Tibial artery (tissue), 4 donors: ENCODE data around the gene GPRIN1.
"Not testable (repeated sequence)": the region's sequence is repeated elsewhere in the genome, so short reads cannot be mapped to it uniquely, and the experiment has no call there.

Experiments used
- DNase-seq, 2 donors: peaks; one replicate each; pipeline ENCODE4 v3.0.0-alpha.2; 2019
- H3K27ac ChIP-seq, 2 donors: fragments of 200-600 bp; sonication (generic) in 1 of 2; 1 replicate in 1 of 2; 2 replicates in 1 of 2; pipeline ENCODE4 v1.5.1; 2018 to 2019; ENCODE audit warnings: mild to moderate bottlenecking in 1 of 2
- H3K27me3 ChIP-seq, 2 donors: fragments of 200-600 bp; sonication (generic) in 1 of 2; one replicate each; pipeline versions ENCODE4 v1.5.1 to v1.6.0; 2016 to 2019
- H3K36me3 ChIP-seq, 3 donors: fragments of 200-600 bp; sonication (generic) in 2 of 3; one replicate each; pipeline ENCODE4 v1.5.1; 2016 to 2019; ENCODE audit warnings: mild to moderate bottlenecking in 2 of 3
- H3K4me1 ChIP-seq, 4 donors: fragments of 200-600 bp; sonication (generic) in 2 of 4; 1 replicate in 3 of 4; 2 replicates in 1 of 4; pipeline ENCODE4 v1.5.1; 2016 to 2019
- H3K4me3 ChIP-seq, 2 donors: fragments of 200-600 bp; sonication (generic) in 1 of 2; 1 replicate in 1 of 2; 2 replicates in 1 of 2; pipeline ENCODE4 v1.5.1; 2018 to 2019; ENCODE audit warnings: mild to moderate bottlenecking in 2 of 2
- H3K9me3 ChIP-seq, 3 donors: fragments of 200-600 bp; sonication (generic) in 1 of 3; one replicate each; pipeline ENCODE4 v1.5.1; 2016 to 2019
- CTCF ChIP-seq, 2 experiments: fragments of 200-600 bp in 1 of 2; fragments of 450-650 bp in 1 of 2; IDR thresholded peaks; one replicate each; pipeline ENCODE4 v1.5.1; 2017 to 2019; ENCODE audit warnings: antibody characterized with exemption in 2 of 2, mild to moderate bottlenecking in 1 of 2, moderate library complexity in 1 of 2
- intact Hi-C: fragments of 100-400 bp; cut with DNase I; formaldehyde crosslinking; loops from one replicate; pipeline ENCODE4 v1.15.0; 2023; ENCODE audit warnings: low total_unique reads

The GPRIN1 gene

GRCh38 chr5:176596069-176596644, 13.8 kb downstream of the GPRIN1 start:
- intact Hi-C loops, result no loop called here
- Histone ChIP-seq H3K4me3 (no peak overlapping the region), H3K27ac (no peak overlapping the region), H3K36me3 (no peaks in the 10 kb centered on the region), H3K9me3 (no peaks in the 10 kb centered on the region), H3K27me3 (peaks cover 0 to 71% of the 10 kb centered on the region in 2 donors), H3K4me1 (peaks cover 0 to 11% (median 3%) of the 10 kb centered on the region in 4 donors)
- TF ChIP-seq CTCF (IDR thresholded peaks at IDR 0.05), result no peak
- no peak for DNase-seq

- no peak for DNase-seq
- intact Hi-C loops, result no loop called here
- no peak for TF ChIP-seq CTCF (IDR thresholded peaks at IDR 0.05)
- H3K9me3 ChIP-seq, result no peaks in the 10 kb centered on the region
- no peaks in the 10 kb centered on the region for H3K36me3 ChIP-seq
- H3K4me1 ChIP-seq, result peaks cover 0 to 11% (median 3%) of the 10 kb centered on the region in 4 donors
- H3K4me3 ChIP-seq, result no peak overlapping the region
- peaks cover 0 to 70% of the 10 kb centered on the region in 2 donors for H3K27me3 ChIP-seq
- H3K27ac ChIP-seq, result no peak overlapping the region
These were observed 14.5 kb downstream of the GPRIN1 start for GRCh38 chr5:176595386-176595943.

GRCh38 chr5:176594554-176594953, 15.4 kb downstream of the GPRIN1 start:
- Histone ChIP-seq H3K27ac (no peak overlapping the region), H3K4me1 (peaks cover 0 to 11% (median 3%) of the 10 kb centered on the region in 4 donors), H3K36me3 (no peaks in the 10 kb centered on the region), H3K27me3 (peaks cover 0 to 65% of the 10 kb centered on the region in 2 donors), H3K4me3 (no peak overlapping the region), H3K9me3 (no peaks in the 10 kb centered on the region)
- no peak for TF ChIP-seq CTCF (IDR thresholded peaks at IDR 0.05)
- intact Hi-C loops, result no loop called here
- no peak for DNase-seq

GRCh38 chr5:176593273-176593869, 16.6 kb downstream of the GPRIN1 start:
- H3K27ac ChIP-seq, result no peak overlapping the region
- H3K9me3 ChIP-seq, result no peaks in the 10 kb centered on the region
- H3K4me1 ChIP-seq, result peaks cover 0 to 11% (median 3%) of the 10 kb centered on the region in 4 donors
- no peaks in the 10 kb centered on the region for H3K36me3 ChIP-seq
- TF ChIP-seq CTCF (IDR thresholded peaks at IDR 0.05), result no peak
- DNase-seq, result no peak
- H3K27me3 ChIP-seq, result peaks cover 0 to 58% of the 10 kb centered on the region in 2 donors
- H3K4me3 ChIP-seq, result no peak overlapping the region
- intact Hi-C loops, result no loop called here

GRCh38 chr5:176592573-176592972, 17.4 kb downstream of the GPRIN1 start:
- intact Hi-C loops, result no loop called here
- H3K4me1 ChIP-seq, result peaks cover 0 to 11% (median 3%) of the 10 kb centered on the region in 4 donors
- no peaks in the 10 kb centered on the region for H3K9me3 ChIP-seq
- H3K4me3 ChIP-seq, result no peak overlapping the region
- DNase-seq, result no peak
- TF ChIP-seq CTCF (IDR thresholded peaks at IDR 0.05), result no peak
- H3K36me3 ChIP-seq, result no peaks in the 10 kb centered on the region
- peaks cover 0 to 50% of the 10 kb centered on the region in 2 donors for H3K27me3 ChIP-seq
- no peak overlapping the region for H3K27ac ChIP-seq

GRCh38 chr5:176591667-176592066, 18.3 kb downstream of the GPRIN1 start:
- H3K9me3 ChIP-seq, DNase-seq, H3K4me1 ChIP-seq, H3K36me3 ChIP-seq, H3K27ac ChIP-seq, intact Hi-C loops, H3K4me3 ChIP-seq: not testable (repeated sequence)
- H3K27me3 ChIP-seq, result peaks cover 0 to 42% of the 10 kb centered on the region in 2 donors
